ENCODE results near the gene HPCAL1.

HPCAL1 gene

GRCh38 chr2:10357193-10358169, 54.8 kb downstream of the HPCAL1 start:
- DNase-seq = no peak

- no peak for DNase-seq
Measured at GRCh38 chr2:10359246-10359645, 56.5 kb downstream of the HPCAL1 start.

- DNase-seq = no peak
Measured at GRCh38 chr2:10359731-10360329, 57.1 kb downstream of the HPCAL1 start.

- no peak for DNase-seq
Measured at GRCh38 chr2:10360460-10360849, 57.8 kb downstream of the HPCAL1 start.

GRCh38 chr2:10360850-10361588, 58.3 kb downstream of the HPCAL1 start:
- no peak for DNase-seq

GRCh38 chr2:10362096-10362897, 59.6 kb downstream of the HPCAL1 start:
- DNase-seq = no peak

DNA sequence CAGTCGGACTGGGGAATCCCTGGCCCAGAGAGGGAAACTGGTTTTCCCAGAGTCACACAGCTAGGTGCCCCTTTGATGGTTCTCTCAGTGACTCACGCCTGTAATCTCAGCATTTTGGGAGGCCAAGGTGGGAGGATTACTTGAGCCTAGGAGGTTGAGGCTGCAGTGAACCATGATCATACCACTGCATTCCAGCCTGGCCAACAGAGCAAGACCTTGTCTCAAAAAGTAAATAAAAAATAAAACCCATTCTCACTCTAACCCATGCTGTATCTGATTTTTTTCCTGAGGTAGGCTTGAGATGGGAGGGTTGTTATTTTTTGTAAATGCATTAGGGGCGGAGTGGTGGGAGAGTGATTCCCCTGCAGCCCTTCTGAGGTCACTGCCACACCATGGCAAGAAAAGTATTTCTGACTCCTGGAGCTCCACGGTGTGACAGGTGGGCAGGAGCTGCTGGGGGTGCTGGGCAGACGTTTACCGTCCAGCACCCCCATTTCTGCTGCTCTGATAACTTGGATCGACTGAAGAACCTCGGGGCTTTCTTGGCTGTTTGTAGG, 60.3 kb downstream of the HPCAL1 start:
- DNase-seq = no peak

GRCh38 chr2:10363861-10364610, 61.3 kb downstream of the HPCAL1 start:
- DNase-seq = no peak

GRCh38 chr2:10365412-10365811, 62.7 kb downstream of the HPCAL1 start:
- DNase-seq = no peak

- no peak for DNase-seq
Measured at GRCh38 chr2:10366601-10367270, 64.0 kb downstream of the HPCAL1 start.

- DNase-seq = no peak
Measured at GRCh38 chr2:10367472-10368439, 65.1 kb downstream of the HPCAL1 start.

GRCh38 chr2:10368491-10369231, 66.0 kb downstream of the HPCAL1 start:
- no peak for DNase-seq

DNA sequence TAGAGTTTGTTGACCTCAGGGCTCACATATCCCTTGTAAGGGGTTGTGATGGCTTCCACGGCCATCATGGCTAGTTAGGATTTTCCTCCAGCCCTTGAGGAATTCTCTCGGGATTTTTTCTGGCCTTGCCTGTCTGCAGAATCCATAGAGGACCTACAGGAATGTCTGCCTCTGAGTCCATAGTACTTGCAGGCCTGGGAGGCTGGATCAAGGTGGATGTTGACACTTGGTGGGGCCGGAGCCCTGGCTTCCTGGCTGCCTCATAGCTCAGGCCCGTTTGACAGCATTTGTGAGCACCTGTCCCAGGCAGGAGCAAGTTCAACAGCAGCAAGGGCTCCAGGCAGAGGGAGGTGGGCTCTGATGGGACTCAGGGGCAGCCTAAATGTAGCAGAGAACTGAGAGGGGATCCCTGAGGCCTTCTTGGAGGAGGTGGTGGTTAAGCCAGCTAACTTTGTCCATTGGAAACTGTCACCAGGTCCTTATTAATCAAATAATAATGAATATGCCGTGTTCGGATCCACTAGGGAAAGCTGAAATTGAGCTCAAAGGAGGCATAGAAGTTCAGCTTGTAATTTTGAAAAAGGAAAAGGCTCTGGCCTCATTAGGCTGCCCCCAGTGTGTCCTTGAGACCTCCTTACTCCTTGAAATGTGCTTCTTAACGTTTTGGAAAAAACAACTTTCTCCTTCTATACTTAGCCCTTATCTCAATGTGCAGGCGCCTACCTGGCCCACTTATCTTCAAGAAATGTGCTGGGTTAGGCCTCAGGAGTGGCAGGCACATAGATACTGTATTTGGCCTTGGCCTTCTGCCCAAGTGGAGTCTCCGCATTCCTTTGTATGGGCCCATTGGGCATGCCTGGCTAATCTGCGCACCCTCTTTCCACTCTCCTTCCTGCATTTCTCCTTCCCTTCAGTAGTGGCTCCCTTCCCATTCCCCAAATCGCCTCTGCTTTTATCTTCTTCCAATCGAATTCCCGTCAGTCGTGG, 66.9 kb downstream of the HPCAL1 start:
- DNase-seq = no peak

- no peak for DNase-seq
Measured at GRCh38 chr2:10370390-10370789, 67.7 kb downstream of the HPCAL1 start.

GRCh38 chr2:10370895-10371294, 68.2 kb downstream of the HPCAL1 start:
- DNase-seq = no peak

DNA sequence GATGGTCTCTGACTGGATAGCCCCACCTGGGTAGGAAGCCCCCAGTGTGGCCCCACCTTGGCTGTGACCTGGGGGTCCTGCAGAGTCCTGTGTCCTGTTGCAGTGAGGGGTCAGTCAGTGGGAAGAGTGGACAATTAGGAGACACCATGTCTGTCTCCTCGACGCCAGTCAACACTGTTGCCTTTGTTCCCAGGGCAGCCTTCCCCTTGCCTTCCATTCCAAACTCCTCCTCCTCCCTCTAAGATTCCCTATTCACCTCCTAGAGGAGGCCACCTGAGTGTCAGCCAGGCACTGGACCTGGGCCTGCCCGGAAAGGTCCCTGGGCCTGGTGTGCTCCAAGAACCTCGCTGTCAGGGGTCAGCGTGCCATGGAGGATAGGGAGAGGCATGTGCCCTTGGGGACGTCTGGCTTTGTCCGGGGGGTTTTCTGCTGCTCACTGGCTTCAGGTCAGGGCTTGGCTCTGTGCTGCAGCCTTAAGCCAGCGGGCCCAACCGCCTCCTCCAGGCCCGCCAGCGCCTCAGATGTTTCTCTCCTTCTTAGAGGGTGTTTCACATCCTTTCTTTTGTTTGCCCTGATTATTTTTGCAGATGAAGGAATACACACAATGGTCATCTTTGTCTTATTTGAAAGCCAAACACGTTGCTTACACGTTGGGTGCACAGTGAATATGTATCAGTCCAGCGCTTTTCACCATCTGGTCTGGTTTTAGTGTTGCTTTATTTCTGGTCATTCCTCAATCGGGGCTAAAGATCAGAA, 68.9 kb downstream of the HPCAL1 start:
- no peak for DNase-seq

All from fibroblast of skin of scalp (primary cell).